ENCODE measurements around the gene AKAP11.
"Not testable (repeated sequence)": the region's sequence is repeated elsewhere in the genome, so short reads cannot be mapped to it uniquely, and the experiment has no call there.

AKAP11 gene, protein sequence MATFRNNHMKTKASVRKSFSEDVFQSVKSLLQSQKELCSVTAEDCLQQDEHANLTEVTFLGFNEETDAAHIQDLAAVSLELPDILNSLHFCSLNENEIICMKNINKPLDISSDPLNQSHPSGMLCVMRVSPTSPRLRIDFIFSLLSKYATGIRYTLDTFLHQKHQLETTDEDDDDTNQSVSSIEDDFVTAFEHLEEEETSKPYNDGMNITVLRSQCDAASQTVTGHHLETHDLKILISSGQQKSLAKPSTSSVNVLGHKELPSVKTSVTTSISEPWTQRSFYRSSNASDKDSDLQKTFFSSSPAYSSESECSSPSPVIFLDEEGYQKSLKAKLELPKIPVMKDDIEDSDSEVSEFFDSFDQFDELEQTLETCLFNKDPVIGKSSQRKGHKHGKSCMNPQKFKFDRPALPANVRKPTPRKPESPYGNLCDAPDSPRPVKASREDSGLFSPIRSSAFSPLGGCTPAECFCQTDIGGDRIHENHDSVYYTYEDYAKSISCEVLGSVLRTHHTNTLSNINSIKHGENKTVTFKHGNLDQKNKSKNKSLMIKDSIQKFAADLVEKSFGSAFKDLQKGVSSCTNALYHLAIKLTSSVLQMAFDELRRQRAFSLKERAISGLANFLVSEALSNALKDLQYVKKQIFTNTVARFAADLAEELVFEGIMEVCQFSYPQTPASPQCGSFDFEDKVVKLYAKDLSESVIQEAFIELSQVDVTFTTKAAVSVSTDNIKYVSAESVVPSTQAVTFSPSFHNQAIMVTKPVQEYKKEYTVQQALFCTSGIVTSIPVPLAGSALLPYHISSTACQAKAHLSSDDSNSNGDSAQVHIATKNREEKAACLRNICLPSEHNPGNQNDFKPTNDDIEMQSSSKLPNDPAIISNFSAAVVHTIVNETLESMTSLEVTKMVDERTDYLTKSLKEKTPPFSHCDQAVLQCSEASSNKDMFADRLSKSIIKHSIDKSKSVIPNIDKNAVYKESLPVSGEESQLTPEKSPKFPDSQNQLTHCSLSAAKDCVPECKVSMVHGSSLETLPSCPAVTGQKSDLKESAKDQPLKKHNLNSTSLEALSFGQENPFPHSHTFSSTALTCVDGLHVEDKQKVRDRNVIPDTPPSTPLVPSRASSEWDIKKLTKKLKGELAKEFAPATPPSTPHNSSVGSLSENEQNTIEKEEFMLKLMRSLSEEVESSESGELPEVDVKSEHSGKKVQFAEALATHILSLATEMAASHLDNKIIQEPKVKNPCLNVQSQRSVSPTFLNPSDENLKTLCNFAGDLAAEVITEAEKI (N-terminal part only)

DNA sequence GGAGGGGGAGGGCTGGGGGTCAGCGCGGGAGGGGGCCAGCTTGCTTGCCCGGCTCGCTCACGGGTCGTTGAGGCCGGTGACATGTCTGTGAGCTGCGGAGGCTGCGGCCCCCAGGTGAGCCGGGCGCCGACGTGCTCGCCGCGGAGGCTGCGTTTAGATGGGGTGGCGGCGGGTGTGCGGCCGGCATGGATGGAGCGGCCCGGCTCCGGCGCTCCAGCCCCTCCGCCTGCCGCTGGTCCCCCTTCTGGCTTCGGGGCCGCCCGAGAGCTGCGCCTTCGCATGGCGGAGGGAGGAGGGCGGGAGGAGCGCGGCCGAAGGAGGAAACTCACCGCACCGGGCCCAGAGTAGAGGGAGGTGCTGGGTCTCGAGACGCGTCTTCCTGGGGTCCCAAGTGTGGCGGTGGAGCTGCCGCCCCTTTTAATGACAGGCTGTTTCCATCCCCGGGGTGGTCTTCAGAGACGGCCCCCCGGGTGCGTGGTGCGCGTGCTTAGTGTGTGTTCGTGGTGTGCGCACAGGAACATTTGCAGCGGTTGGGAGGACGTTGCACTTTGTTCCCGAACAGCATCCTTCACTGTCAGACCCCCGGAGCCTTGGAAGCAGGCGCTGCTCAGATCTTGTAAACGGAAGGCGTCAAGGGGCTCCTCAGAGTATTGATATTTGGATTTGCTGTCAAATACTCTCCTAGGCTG lies at the start of gene AKAP11:
Gene AKAP11 (plus strand): TSS at position 38 of the 689 bp plus-strand sequence. CDS start 14,197 bp downstream, outside the sequence.
- peak within 1 kb of the TSS; percentile 81 for H3K4me3 ChIP-seq (replicated peaks; ENCODE audit: low read depth, low read length)
- TF ChIP-seq, protein P1, sequence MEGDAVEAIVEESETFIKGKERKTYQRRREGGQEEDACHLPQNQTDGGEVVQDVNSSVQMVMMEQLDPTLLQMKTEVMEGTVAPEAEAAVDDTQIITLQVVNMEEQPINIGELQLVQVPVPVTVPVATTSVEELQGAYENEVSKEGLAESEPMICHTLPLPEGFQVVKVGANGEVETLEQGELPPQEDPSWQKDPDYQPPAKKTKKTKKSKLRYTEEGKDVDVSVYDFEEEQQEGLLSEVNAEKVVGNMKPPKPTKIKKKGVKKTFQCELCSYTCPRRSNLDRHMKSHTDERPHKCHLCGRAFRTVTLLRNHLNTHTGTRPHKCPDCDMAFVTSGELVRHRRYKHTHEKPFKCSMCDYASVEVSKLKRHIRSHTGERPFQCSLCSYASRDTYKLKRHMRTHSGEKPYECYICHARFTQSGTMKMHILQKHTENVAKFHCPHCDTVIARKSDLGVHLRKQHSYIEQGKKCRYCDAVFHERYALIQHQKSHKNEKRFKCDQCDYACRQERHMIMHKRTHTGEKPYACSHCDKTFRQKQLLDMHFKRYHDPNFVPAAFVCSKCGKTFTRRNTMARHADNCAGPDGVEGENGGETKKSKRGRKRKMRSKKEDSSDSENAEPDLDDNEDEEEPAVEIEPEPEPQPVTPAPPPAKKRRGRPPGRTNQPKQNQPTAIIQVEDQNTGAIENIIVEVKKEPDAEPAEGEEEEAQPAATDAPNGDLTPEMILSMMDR (IDR thresholded peaks at IDR 0.05; ENCODE audit: low read depth, low read length, missing control alignments): no peak
- DNase-seq (ENCODE audit: extremely low read depth, low read depth): no peak

DNA sequence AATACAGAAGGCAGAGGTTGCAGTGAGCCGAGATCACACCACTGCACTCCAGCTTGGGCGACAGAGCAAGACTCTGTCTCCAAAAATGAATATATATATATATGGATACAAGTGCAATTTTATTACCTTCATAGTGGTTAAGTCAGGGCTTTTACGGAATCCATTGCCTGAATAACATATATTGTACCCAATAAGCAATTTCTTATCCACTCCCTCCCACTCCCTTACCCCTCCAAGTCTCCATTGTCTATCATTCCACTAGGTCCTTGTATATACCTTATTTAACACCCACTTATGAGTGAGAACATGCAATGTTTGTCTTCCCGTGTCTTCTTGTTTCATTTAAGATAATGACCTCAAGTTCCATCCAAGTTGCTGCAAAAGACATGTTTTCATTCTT lies 48.3 kb upstream of the AKAP11 start:
- no peak for DNase-seq (ENCODE audit: extremely low read depth, low read depth)
- H3K4me3 ChIP-seq (replicated peaks; ENCODE audit: low read depth, low read length): no peak overlapping the region
- TF ChIP-seq, protein P1 (IDR thresholded peaks at IDR 0.05; ENCODE audit: low read depth, low read length, missing control alignments): no peak

DNA sequence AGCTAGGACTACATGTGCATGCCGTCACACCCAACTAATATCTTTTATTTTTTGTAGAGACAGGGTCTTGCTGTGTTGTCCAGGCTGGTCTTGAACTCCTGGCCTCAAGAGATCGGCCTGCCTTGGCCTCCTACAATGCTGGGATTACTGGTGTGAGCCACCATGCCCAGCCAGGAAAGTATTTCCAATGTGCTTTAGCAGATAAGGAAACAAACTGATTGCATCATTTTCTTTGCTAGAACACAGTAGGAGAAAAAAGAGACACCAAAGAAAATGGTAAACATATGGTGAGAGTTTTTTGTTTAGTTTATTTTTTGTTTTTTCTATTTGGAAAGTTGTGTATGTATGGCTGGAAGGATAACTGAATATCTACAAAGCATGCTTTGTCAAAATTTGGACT lies 46.9 kb upstream of the AKAP11 start:
- no peak for DNase-seq (ENCODE audit: extremely low read depth, low read depth)
- H3K4me3 ChIP-seq (replicated peaks; ENCODE audit: low read depth, low read length): no peak overlapping the region
- TF ChIP-seq, protein P1 (IDR thresholded peaks at IDR 0.05; ENCODE audit: low read depth, low read length, missing control alignments): no peak

DNA sequence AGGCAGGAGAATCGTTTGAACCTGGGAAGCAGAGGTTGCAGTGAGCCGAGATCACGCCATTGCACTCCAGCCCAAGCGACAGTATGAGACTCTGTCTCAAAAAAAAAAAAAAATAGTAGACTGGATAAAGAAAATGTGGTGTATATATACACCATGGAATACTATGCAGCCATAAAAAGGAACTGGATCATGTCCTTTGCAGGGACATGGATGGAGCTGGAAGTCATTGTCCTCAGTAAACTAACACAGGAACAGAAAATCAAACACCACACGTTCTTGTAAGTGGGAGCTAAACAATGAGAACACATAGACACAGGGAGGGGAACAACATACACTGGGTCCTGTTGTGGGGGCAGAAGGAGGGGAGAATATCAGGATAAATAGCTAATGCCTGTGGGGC lies 45.2 kb upstream of the AKAP11 start:
- DNase-seq (ENCODE audit: extremely low read depth, low read depth); H3K4me3 ChIP-seq (replicated peaks; ENCODE audit: low read depth, low read length): not testable (repeated sequence)

DNA sequence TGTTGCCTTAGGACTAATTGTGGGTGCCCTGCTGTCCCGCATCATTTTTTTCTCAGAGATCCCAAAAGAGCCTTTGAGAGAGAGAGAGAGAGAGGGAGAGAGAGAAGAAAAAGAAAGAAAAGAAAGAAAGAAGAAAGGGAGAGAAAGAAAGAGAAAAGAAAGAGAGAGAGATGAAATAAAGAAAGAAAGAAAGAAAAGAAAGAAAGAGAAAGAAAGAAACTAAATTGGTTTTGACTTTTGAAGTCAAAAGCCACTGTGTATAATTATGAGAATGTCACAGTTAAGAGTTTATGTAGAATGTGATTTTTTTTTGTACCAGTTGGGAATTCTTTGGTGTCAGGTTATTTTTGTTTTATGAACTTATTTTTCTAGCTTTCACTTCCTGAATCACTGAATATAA lies 43.4 kb upstream of the AKAP11 start:
- no peak overlapping the region for H3K4me3 ChIP-seq (replicated peaks; ENCODE audit: low read depth, low read length)
- TF ChIP-seq, protein P1 (IDR thresholded peaks at IDR 0.05; ENCODE audit: low read depth, low read length, missing control alignments): no peak
- DNase-seq (ENCODE audit: extremely low read depth, low read depth): no peak

DNA sequence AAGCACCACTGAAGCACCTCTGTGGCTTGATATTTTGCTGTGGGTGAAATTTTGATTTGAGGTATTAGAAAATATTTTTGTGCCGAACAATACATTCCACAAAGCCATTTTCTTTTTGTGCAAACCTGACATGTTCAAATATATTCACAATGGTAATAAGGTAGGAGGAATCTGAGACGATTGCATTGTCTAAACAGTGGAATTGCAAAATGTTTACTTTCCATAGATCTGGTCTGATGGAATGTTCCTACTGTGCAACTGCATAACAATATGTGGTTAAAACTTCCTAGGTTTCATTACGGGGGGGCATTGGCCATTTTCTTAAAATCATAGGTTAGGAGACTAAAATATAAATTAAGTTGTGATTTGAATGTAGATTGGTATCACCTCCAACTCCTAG lies 42.7 kb upstream of the AKAP11 start:
- DNase-seq (ENCODE audit: extremely low read depth, low read depth): no peak
- no peak overlapping the region for H3K4me3 ChIP-seq (replicated peaks; ENCODE audit: low read depth, low read length)
- TF ChIP-seq, protein P1 (IDR thresholded peaks at IDR 0.05; ENCODE audit: low read depth, low read length, missing control alignments): no peak
